LNCAP (cell line): ENCODE results near the gene THAP9.

Source experiments
- CTCF ChIP-seq: fragments of 450-650 bp; IDR thresholded peaks from 2 replicates; pipeline ENCODE4 v1.5.1; 2017; ENCODE audit warnings: mild to moderate bottlenecking

The THAP9 gene

GRCh38 chr4:82918091-82918490 lies 17.6 kb downstream of the THAP9 start:
- TF ChIP-seq CTCF: no peak

- TF ChIP-seq CTCF: no peak
These were observed 18.9 kb downstream of the THAP9 start for GRCh38 chr4:82919386-82919785.

GRCh38 chr4:82921795-82922194 lies 21.3 kb downstream of the THAP9 start:
- no peak for TF ChIP-seq CTCF

- no peak for TF ChIP-seq CTCF
These were observed 30.6 kb downstream of the THAP9 start for GRCh38 chr4:82930848-82931755.

- no peak for TF ChIP-seq CTCF
These were observed 33.9 kb downstream of the THAP9 start for GRCh38 chr4:82934441-82934840.

- TF ChIP-seq CTCF: no peak
These were observed 38.9 kb downstream of the THAP9 start for GRCh38 chr4:82939414-82939813.

- no peak for TF ChIP-seq CTCF
These were observed 47.0 kb downstream of the THAP9 start for GRCh38 chr4:82947498-82947897.
